Activated CD4-positive, alpha-beta T cell treated with anti-CD3 and anti-CD28 coated beads, Interleukin-2, amount 10 ng/mL, durations not matched to agents 7 days and 5 days (primary cell): ENCODE data around the gene CDKN1C. TPM values are rescaled to one million over a fixed set of nuclear protein-coding genes. Genes with fewer than 3 reads are reported as not detected.

Source experiments
- CTCF ChIA-PET: fragments of 350-600 bp; sonication (Branson Sonifier 250); formaldehyde crosslinking; loops from one replicate; lab custom pipeline; 2021; ENCODE audit warnings: antibody characterized with exemption; lab: Charles Lee
- POLR2A ChIA-PET: fragments of 350-600 bp; sonication (Branson Sonifier 250); formaldehyde crosslinking; loops from one replicate; lab custom pipeline; 2021; ENCODE audit warnings: antibody characterized with exemption; lab: Charles Lee
- DNase-seq: peaks from one replicate; pipeline ENCODE4 v3.0.0-alpha.2; 2020
- H3K27ac Mint-ChIP-seq: one replicate; pipeline ENCODE4 v1.8.0; 2021; ENCODE audit warnings: mild to moderate bottlenecking, moderate library complexity, mixed read lengths
- H3K27me3 Mint-ChIP-seq: one replicate; pipeline ENCODE4 v1.8.0; 2021; ENCODE audit warnings: mixed read lengths
- H3K36me3 Mint-ChIP-seq: one replicate; pipeline ENCODE4 v1.8.0; 2021; ENCODE audit warnings: low read depth, mixed read lengths
- H3K4me1 Mint-ChIP-seq: one replicate; pipeline ENCODE4 v1.8.0; 2021; ENCODE audit warnings: mixed read lengths
- H3K4me3 Mint-ChIP-seq: one replicate; pipeline ENCODE4 v1.8.0; 2021; ENCODE audit warnings: mild to moderate bottlenecking, moderate library complexity, mixed read lengths
- H3K9me3 Mint-ChIP-seq: one replicate; pipeline ENCODE4 v1.8.0; 2021; ENCODE audit warnings: mixed read lengths
- total RNA-seq, 2 experiments: library from RNA; stranded (reverse); gene quantifications; one replicate each; pipeline ENCODE4 v1.2.3, GENCODE V29; 2021

The CDKN1C gene
- total RNA-seq, 2 experiments from 2014 or later, result 0.29 to 0.40 TPM

- Mint-ChIP-seq H3K27me3 (no peaks in the 10 kb centered on the region), H3K36me3 (no peaks in the 10 kb centered on the region), H3K9me3 (no peaks in the 10 kb centered on the region), H3K4me1 (peaks cover 1% of the 10 kb centered on the region), H3K4me3 (no peak overlapping the region), H3K27ac (no peak overlapping the region)
- ChIA-PET CTCF (no interaction called here), POLR2A (no interaction called here)
- no peak for DNase-seq
Observed at GRCh38 chr11:2838676-2839294, 46.8 kb downstream of the CDKN1C start.

- ChIA-PET POLR2A (no interaction called here), CTCF (no interaction called here)
- DNase-seq, result no peak
- H3K27ac Mint-ChIP-seq, result no peak overlapping the region
- H3K4me1 Mint-ChIP-seq, result no peaks in the 10 kb centered on the region
- no peak overlapping the region for H3K4me3 Mint-ChIP-seq
- no peaks in the 10 kb centered on the region for H3K27me3 Mint-ChIP-seq
- no peaks in the 10 kb centered on the region for H3K36me3 Mint-ChIP-seq
- no peaks in the 10 kb centered on the region for H3K9me3 Mint-ChIP-seq
Observed at GRCh38 chr11:2838091-2838490, 47.5 kb downstream of the CDKN1C start.

GRCh38 chr11:2837651-2838050 lies 47.9 kb downstream of the CDKN1C start:
- H3K9me3 Mint-ChIP-seq, result no peaks in the 10 kb centered on the region

GRCh38 chr11:2837096-2837601 lies 48.4 kb downstream of the CDKN1C start:
- Mint-ChIP-seq H3K4me1 (no peaks in the 10 kb centered on the region), H3K9me3 (no peaks in the 10 kb centered on the region), H3K4me3 (no peak overlapping the region), H3K27ac (no peak overlapping the region), H3K36me3 (no peaks in the 10 kb centered on the region), H3K27me3 (no peaks in the 10 kb centered on the region)
- DNase-seq, result no peak
- POLR2A ChIA-PET, result no interaction called here
- CTCF ChIA-PET, result no interaction called here

More at GRCh38 chr11:2837651-2838050, 47.9 kb downstream of the CDKN1C start:
- Mint-ChIP-seq H3K4me1 (no peaks in the 10 kb centered on the region), H3K27me3 (no peaks in the 10 kb centered on the region), H3K4me3 (no peak overlapping the region), H3K36me3 (no peaks in the 10 kb centered on the region), H3K27ac (no peak overlapping the region)
- CTCF ChIA-PET, result no interaction called here
- DNase-seq, result no peak
- POLR2A ChIA-PET, result no interaction called here

- Mint-ChIP-seq H3K27ac (no peak overlapping the region), H3K4me3 (no peak overlapping the region), H3K9me3 (no peaks in the 10 kb centered on the region), H3K4me1 (no peaks in the 10 kb centered on the region), H3K27me3 (no peaks in the 10 kb centered on the region), H3K36me3 (no peaks in the 10 kb centered on the region)
- POLR2A ChIA-PET, result no interaction called here
- DNase-seq, result no peak
- CTCF ChIA-PET, result no interaction called here
Observed at GRCh38 chr11:2836315-2837095, 49.1 kb downstream of the CDKN1C start.

- no peak for DNase-seq
- ChIA-PET POLR2A (no interaction called here), CTCF (no interaction called here)
- H3K27ac Mint-ChIP-seq, result no peak overlapping the region
- no peaks in the 10 kb centered on the region for H3K36me3 Mint-ChIP-seq
- no peaks in the 10 kb centered on the region for H3K9me3 Mint-ChIP-seq
- H3K4me1 Mint-ChIP-seq, result no peaks in the 10 kb centered on the region
- no peak overlapping the region for H3K4me3 Mint-ChIP-seq
- no peaks in the 10 kb centered on the region for H3K27me3 Mint-ChIP-seq
Observed at GRCh38 chr11:2835751-2836150, 49.8 kb downstream of the CDKN1C start.

GRCh38 chr11:2835296-2835695 lies 50.3 kb downstream of the CDKN1C start:
- Mint-ChIP-seq H3K27ac (no peak overlapping the region), H3K4me3 (no peak overlapping the region), H3K36me3 (no peaks in the 10 kb centered on the region), H3K4me1 (no peaks in the 10 kb centered on the region), H3K27me3 (no peaks in the 10 kb centered on the region), H3K9me3 (no peaks in the 10 kb centered on the region)
- CTCF ChIA-PET, result no interaction called here
- DNase-seq, result no peak
- POLR2A ChIA-PET, result no interaction called here

- no peak overlapping the region for H3K27ac Mint-ChIP-seq
- no peak for DNase-seq
- H3K36me3 Mint-ChIP-seq, result no peaks in the 10 kb centered on the region
- no peak overlapping the region for H3K4me3 Mint-ChIP-seq
- POLR2A ChIA-PET, result no interaction called here
- no peaks in the 10 kb centered on the region for H3K27me3 Mint-ChIP-seq
- no peaks in the 10 kb centered on the region for H3K4me1 Mint-ChIP-seq
- no peaks in the 10 kb centered on the region for H3K9me3 Mint-ChIP-seq
- CTCF ChIA-PET, result no interaction called here
Observed at GRCh38 chr11:2834503-2835273, 50.9 kb downstream of the CDKN1C start.

- Mint-ChIP-seq H3K4me3 (no peak overlapping the region), H3K36me3 (no peaks in the 10 kb centered on the region)
- POLR2A ChIA-PET, result no interaction called here
Observed at GRCh38 chr11:2833716-2834502, 51.7 kb downstream of the CDKN1C start.

More at GRCh38 chr11:2833716-2834502, 51.7 kb downstream of the CDKN1C start:
- H3K27me3 Mint-ChIP-seq, result no peaks in the 10 kb centered on the region
- DNase-seq, result no peak
- peaks cover 8% of the 10 kb centered on the region for H3K9me3 Mint-ChIP-seq
- CTCF ChIA-PET, result no interaction called here
- H3K4me1 Mint-ChIP-seq, result no peaks in the 10 kb centered on the region
- H3K27ac Mint-ChIP-seq, result no peak overlapping the region

Other genes with a start within 250 kb of the CDKN1C start
- gene KCNQ1OT1, start 185.8 kb downstream of the CDKN1C start, total RNA-seq, result under 1 TPM; 0.19 to 0.22 TPM
- gene PHLDA2, start 43.6 kb upstream of the CDKN1C start, total RNA-seq, result under 1 TPM; 0.35 to 0.45 TPM
- gene NAP1L4, start 106.6 kb upstream of the CDKN1C start, total RNA-seq, result 100 to 1,000 TPM; 354 to 367 TPM
- 10 to 100 TPM; 81.4 to 97.6 TPM for gene CARS1, start 171.6 kb upstream of the CDKN1C start, total RNA-seq